ENCODE results near the gene SP140.
"Not testable (repeated sequence)": the region's sequence is repeated elsewhere in the genome, so short reads cannot be mapped to it uniquely, and the experiment has no call there.

SP140 gene

DNA sequence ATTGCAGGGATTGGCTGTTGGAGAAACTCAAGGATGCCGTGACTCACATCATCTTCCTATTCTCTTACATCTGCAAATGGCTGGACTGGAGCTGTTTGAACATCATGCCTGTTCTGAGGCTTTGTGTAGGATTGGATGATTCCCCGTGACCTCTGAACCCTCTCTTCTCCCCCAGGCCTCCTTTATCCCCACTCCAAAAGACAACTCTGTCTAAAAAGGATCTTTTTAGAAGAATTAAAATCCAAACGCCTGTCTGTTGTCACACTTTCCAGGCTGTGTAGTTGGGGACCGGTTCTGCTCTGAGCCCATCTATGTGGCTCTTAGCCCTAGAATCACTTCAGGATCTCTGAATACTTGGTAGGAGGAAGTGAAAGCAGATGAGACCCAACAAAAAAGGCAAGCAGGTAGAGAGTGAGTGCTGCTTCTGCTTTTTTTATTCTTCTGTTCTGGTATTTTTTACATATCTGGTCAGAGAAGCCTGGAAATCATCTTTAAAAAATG, 565 bp downstream of the SP140 start:
- DNase-seq, result peak; percentile 12

DNA sequence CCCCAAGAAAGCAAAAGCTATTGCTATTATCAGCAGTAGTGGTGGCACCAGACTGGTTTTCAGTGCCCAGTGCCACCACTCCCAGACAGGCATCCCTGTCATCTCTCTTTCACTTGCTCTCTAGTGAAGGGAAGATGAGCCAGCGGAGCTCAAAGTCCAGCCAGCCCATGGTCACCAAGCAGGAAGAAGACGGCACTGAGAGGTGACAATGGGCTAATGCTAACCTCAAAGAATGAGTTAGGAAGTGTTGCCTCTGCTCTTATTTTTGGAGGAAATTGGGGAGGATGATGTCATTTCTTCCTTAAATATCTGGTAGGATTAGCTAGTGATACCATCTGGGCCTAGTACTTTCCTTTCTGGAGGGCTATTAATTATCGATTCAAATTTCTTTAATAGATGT, 1.7 kb downstream of the SP140 start:
- DNase-seq, result no peak

DNA sequence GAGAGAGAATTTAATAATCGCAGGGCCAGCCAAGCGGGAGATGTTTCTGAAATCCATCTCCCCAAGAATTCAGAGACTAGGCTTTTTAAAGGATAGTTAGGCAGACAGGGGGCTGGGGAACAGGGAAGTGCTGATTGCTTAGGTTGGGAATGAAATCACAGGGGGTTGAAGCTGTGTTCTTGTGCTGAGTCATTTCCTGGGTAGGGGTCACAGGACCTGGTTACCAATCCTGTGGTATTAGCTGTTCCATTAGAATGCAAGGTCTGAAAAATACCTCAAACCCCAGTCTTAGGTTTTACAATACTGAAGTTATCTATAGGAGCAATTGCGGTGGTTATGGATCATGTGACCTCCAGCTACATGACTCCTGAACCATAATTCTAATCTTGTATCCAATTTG, 4.6 kb downstream of the SP140 start:
- DNase-seq, result no peak

DNA sequence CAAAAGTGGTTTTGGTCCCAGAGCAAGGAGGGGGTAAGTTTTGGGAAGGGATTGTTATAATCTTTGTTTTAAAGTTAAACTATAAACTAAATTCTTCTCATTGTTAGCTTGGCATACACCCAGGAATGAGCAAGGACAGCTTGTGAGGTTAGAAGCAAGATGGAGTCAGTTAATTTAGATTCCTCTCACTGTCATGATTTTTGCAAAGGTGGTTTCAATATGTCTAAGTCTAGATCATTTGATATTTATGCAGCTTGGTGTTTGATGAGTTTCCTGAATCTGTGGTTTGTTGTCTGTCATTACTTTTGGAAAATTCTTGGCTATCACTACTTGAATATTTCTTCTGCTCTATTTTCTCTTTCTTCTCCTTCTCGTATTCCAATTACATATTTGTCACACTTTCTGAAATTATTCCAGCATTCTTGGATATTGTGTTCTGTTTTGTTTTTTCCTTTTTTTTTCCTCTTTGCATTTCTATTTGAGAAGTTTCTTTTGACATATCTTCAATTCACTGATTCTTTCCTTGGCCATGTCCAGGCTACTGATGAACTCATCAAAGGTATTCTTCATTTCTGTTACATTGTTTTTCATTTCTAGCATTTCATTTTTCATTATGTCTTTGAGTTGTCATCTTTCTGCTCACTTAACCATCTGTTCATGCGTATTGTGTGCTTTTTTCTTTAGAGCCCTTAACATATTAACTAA, 5.1 kb downstream of the SP140 start:
- DNase-seq, result no peak

DNA sequence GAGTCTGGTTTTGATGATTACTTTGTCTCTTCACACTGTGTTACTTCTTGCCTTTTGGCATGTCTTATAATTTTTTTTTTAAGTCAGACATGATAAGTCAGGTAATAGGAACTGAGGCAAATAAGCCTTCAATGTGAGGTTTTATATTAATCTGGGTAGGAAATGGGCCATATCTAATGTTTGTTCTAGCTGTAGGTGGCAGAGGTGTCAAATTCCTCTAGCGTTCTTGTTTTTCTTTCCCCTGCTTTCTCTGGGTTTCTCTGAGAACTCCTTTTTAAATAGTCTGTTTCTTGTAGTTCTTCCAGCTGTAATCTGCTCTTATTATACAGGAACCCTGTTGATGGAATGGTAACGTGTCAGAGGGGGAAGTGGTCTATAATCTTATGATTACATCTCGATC, 5.7 kb downstream of the SP140 start:
- no peak for DNase-seq

DNA sequence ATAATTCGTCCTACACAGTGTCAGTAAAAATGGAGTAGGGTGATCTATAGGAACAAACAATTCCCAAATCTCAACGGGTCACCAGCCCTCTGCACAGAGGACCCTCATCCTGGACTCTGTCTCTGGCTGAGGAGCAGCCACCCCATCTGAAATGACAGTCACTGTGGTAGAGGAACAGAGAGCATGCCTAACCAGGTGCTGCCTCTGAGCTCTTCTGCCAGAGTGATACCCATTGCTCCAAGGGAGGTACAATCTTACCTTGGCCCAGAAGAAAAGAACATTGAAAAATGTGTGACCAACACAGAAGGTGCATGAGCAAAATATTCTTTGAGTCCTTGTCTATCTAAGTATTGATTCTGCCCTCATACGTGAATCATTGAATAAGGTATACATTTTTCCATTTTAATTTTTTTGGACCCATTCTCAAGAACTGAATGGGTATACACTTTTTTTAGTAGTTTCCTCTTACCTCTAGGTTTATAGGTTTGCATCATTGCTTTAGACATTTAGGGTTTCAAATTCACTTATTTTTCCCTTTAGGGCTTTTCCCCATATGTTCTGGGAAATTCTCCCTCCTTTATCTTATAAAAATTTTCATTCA, 8.7 kb downstream of the SP140 start:
- DNase-seq, result no peak

DNA sequence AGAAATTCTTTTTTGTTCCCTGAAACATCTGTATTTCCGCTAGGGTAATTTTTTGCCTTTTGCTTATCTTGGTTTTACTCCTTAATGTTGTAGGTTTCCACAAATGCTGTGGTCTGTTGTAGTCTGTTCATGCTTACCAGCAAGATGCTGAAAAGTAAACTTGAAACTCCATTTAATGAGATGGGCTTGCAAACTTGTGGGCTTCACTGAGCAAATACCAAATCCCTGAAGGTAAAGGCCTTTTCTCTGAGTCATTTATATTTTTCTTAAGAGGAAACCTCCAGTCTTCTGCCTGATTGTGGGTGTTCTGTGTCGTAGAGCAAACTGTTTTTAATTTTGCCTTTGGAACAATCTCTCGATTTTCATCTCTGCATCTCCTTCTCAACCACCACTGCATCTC, 9.3 kb downstream of the SP140 start:
- no peak for DNase-seq

DNA sequence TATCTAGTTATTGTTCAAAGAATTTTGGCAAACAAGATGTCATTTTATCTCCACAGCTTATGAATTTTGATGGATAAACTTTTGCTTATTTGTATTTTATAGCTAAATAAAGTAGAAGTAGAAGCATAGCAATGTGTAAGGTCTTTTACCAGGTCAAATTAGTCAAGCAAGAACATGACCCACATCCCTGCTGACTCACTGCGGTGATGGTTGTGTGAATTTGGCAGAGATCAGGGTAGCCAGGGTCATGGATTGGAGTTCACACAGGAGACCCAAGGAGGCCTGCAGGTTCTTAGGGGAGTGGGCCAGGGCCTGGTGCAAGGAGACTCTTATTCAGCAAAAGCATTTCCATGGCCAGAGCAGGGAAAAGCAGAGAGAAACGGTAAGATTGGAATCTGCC, 18.7 kb downstream of the SP140 start:
- DNase-seq, result no peak

DNA sequence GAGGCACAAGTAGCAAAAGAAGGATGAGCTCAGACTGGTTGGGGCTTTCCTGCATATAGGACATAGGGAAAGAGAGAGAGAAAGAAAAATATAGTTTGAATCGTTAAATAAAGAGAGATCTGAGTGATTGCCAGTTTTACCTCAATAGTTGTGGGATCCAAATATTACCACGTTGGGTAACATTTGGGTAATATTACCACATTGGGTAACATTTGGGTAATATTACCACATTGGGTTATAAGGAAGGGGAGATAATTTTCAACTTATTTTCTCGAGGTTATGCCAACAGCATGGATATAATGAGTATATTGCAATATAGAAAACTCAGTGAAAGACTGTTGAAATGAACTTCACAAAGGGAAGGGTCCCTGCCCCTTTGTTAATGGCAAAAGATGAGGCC, 20.7 kb downstream of the SP140 start:
- no peak for DNase-seq

DNA sequence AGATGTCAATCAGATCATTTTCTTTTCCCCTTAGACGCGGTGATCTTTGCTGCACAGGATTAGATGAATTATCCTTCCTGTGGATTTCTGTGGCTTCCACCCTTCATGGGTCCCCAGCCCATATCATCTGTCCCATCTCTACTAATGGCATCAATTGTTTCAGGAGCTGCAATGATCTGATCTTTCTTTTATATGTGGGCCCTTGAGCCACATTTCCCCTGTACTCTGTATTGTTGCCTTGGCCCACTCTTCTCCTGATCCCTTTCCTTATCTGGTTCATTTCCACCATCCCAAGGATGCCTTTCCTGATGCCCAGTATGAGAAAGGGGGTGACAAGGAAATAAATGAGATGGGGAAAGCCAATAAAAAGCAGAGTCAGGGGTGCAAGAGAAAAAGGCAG, 24.7 kb downstream of the SP140 start:
- no peak for DNase-seq

DNA sequence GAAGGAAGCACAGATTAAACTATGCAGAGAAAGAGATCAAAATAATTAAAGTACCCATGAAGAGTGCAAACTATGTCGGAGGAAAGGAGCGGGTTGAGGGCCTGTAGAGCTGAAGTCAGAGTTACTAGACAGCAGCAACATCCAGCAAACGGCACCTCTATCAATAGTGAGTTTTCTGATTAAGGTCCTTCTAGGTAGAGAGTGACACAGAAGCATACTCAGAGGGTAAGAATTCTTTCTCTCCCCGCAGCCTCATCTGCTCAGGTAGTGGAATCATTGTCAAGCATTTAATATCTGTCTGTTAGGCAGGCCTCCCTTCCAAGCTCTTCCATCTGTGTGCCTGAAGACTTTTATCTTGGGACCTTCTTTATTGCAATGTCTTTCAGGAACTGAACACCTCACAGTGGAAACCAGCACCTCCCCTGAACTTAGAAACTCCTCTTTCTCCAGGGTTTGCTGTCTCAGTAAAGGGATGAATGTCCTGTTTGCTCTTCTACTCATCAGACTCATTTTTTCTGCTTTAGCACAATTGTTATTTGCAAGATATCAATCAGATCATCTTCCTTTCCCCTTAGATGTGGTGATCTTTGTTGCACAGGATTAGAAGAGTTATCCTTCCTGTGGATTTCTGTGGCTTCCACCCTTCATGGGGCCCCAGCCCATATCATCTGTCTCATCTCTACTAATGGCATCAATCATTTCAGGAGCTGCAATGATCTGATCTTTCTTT, 28.8 kb downstream of the SP140 start:
- no peak for DNase-seq

DNA sequence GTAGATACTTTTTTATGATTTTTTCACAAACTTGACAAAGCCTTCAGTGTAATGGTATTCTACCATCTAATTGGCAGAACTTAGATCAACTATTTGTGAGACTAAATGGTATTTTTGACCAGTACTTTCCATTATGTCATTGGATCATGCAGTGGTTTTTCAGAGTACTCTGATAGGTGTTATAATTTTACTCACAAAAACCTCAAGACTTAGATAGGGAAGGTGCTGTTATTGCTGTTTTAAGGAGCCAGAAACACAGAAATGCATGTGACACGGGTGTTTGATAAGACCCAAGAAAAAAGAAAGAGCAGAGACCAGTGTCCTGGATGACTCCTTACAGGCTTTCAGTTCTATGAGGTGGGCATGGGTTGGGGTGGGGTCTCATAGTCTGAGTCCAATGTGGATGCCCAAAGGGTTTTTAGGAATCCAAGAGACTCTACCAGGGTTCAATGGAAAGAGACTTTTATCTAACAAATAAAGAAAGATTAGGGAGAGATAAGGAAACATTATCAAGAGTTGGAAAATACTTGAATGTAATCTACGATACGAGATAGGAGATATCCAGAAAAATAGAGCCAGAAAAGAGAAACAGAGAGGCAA, 31.3 kb downstream of the SP140 start:
- no peak for DNase-seq

DNA sequence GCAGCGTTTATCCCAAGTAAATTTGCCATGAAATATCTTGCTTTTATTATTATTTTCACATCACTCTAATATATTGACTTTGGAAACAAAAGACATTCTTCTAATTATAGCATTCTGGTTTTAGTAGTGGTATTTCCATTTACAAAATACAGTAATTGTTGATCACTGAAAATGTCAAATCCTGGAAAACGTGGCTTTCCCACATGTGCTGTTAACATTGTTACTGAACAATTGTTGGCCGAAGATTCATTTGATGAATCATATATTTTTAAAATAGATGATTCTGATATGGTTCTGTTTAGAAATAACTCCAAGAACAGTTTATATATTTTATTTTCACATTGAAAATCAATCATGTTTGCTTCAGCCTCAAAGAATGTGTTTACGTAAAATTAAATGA, 32.9 kb downstream of the SP140 start:
- DNase-seq, result no peak

DNA sequence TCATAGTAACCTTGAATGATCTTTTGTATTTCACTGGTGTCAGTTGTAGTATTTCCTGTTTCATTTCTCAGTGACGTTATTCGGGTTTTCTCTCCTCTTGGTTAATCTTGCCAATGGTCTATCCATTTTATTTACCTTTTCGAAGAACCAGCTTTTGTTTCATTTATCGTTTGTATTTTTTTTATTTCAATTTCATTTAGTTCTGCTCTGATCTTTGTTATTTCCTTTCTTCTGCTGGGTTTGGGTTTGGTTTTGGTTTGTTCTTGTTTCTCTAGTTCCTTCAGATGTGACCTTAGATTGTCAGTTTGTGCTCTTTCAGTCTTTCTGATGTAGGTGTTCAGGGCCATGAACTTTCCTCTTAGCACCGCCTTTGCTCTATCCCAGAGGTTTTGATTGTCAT, 36.7 kb downstream of the SP140 start:
- DNase-seq, result no peak

DNA sequence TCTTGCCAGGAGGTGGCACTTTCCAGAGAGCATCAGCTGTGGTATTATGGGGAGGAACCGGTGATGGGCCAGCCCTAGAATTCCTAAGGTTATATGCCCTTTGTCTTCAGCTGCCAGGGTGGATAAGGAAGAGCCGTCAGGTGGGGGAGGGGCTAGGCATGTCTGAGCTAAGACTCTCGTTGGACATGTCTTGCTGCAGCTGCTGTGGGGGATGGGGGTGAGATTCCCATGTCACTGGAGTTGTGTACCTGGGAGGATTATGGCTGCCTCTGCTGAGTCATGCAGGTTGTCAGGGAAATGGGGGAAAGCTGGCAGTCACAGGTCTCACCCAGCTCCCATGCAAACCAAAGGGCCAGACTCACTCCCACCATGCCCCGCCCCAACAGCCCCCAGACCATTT, 39.4 kb downstream of the SP140 start:
- not testable (repeated sequence) for DNase-seq

DNA sequence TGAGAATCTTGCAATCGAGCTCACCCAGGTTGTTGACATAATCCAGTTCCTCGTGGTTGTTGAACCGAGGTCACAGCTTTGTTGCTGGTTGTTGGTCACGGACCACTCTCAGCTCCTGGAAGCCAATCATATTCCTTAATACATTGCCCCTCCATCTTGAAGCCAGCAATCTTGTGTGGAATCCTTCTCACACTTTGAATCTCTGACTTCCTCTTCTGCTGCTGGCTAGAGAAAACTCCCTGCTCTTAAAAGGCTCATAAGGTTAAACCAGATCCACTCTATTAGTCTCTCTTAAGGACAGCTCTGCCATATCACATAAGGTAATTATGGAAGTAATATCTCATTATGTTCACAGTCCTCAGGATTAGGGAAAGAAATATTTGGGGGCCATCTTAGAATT, 41.1 kb downstream of the SP140 start:
- no peak for DNase-seq

DNA sequence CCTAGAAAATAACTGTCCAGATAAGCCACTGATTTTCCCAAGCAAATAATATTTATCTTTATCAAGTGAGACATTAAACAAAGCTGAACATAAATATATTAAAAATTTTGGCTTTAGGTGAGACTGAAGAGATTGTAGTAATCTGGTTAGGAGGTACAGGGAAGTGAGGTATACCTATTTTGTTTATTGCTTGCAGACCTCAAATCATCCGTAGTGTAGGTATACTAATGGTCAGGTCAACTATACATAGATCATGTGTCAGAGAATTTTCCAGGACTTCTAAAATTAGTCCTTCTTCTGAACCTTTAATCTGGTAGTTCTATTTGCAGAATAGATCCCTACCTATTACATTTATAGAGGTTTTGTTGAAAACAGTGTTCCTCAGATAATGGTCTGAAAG, 41.5 kb downstream of the SP140 start:
- no peak for DNase-seq

DNA sequence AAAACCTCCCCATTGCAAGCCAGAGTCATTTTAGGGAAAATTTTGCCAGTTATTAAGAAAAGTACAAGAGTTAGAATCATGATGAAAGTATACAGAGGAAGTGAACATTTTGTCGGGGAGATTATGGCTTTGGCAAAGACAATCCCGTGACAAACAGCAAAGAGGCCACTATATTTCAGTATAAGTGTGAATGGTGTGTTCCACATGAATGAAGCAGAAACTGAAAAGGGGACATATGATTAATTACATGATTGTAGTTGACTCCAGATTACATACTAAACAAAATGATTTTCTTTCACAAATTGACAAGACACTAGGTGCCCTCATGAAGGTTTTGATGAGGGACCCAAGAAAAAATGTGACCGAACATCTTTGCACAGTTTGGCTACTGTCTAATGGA, 42.0 kb downstream of the SP140 start:
- DNase-seq, result no peak

DNA sequence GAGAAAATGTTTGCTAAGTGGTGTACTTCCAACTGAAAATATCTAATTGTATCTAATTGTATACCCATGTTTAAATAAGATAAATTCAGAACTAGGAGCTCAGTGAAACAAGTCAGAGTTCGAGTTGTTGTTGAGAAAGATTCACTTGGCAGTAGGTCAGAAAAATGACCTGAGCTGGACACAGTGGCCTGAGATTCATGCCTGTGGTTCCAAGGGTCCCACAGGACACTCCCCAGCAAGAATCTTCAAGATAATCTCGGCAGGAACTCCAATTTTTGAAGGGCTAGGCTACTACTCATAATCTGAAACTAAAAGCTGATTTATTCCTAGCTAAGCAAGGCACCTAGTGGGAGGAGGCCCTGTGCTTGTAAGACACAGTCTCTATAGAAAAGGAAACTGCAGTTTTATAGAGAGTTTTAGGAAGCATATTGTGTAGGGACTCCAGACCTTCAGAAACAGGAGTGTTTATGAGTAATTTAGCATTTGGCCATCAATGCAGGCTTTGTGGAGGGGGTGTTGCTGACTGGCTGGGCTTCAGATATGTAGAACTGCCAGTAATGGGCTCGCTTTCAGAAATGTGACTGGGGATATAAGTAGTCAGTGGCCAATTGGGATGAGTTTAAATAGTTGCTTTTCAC, 43.2 kb downstream of the SP140 start:
- DNase-seq, result no peak

DNA sequence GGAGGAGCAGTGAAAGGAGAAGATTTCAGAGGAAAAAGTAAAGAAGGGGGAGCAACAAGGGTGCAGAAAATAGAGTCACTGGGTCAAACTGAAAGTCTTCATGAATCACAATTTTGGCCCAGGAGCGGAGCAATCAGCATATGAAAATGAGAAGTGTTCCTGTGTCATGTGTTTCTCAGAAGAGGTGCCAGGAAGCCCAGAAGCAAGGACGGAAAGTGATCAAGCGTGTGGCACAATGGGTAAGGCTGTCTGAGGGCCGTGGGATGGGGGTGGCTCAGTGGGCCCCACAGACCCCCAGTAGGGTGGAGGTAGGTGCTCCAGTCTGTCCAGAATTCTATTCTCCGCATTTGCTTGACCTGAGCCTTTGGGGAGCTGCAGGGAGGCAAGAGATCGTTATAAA, 44.2 kb downstream of the SP140 start:
- DNase-seq, result no peak

DNA sequence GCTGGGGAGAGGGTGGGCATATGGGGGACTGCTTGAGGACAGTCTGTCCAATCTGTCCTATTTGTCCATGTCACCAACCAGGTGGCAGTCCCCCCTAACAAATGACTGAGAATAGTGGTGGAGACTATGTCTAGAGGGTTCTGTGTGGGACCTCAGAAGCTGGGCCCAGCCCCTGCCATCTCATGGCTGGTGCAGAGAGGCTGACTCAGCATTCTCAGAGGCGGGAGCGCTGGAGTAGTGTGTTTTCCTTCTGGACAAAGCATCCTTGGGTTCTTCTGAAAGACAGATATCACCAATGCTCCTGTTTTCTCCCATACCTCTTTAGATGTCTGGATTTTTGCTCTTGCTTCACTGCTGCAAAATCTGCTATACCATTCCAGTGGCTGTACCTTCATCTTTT, 57.4 kb downstream of the SP140 start:
- no peak for DNase-seq

DNA sequence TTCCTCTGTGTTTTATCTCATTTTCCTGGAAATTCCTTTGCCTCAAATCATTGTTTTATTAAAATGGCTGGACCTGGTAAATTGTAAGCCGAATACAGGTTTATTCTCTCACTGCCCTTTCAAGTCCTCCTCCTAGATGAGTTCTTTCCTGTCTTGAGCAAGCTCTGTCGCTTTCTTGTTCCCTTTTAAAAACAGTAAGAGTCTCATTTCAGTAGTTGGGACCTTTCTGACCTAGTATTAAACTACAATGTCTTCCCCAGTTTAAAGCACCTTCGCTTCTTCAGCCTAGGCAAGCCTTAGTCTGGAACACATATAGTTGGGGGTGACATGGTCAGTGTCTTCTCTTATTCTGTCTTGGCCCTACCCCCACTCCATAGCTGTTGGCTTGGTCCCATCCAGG, 60.5 kb downstream of the SP140 start:
- DNase-seq, result no peak

DNA sequence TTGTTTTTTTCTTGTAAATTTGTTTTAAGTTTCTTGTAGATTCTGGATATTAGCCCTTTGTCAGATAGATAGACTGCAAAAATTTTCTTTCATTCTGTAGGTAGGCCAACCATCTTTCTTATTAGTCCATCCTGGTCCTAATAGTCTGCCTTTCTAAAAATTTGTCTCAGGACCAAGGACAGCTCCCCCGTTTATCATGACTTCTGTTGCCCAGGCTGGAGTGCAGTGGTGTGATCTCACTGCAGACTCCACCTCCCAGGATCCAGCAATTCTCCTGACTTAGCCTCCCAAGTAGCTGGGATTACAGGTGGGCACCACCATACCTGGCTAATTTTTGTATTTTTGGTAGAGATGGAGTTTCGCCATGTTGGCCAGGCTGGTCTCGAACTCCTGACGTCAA, 63.8 kb downstream of the SP140 start:
- DNase-seq, result not testable (repeated sequence)
